GM10266 (cell line): ENCODE results near the gene TP53AIP1.

Experiments
- DNase-seq: peaks from one replicate; pipeline ENCODE4 v3.0.0; 2012; ENCODE audit errors: extremely low spot score
- CTCF ChIP-seq: IDR thresholded peaks from 2 replicates; pipeline ENCODE4 v1.5.1; 2012; ENCODE audit warnings: mild to moderate bottlenecking, low read depth; ENCODE audit not compliant: control insufficient read depth, insufficient read depth; ENCODE audit errors: missing control alignments

TP53AIP1 gene

GRCh38 chr11:128938156-128938885 is 4.3 kb downstream of the TP53AIP1 start:
- no peak for DNase-seq
- no peak for TF ChIP-seq CTCF

- DNase-seq, result no peak
- no peak for TF ChIP-seq CTCF
Observed at GRCh38 chr11:128937480-128937879, 5.2 kb downstream of the TP53AIP1 start.

GRCh38 chr11:128936606-128937251 is 5.9 kb downstream of the TP53AIP1 start:
- TF ChIP-seq CTCF, result no peak
- DNase-seq, result no peak

- TF ChIP-seq CTCF, result no peak
- DNase-seq, result no peak
Observed at GRCh38 chr11:128934926-128935325, 7.7 kb downstream of the TP53AIP1 start.

GRCh38 chr11:128934351-128934750 is 8.3 kb downstream of the TP53AIP1 start:
- no peak for TF ChIP-seq CTCF

GRCh38 chr11:128933481-128934178 is 9.0 kb downstream of the TP53AIP1 start:
- no peak for DNase-seq
- TF ChIP-seq CTCF, result no peak

More at GRCh38 chr11:128934351-128934750, 8.3 kb downstream of the TP53AIP1 start:
- no peak for DNase-seq
